ENCODE data around the gene CREB3L2.

CREB3L2 gene

GRCh38 chr7:137873524-137873923, 128.4 kb downstream of the CREB3L2 start (continued):
- no peak for TF ChIP-seq ZBTB10 (tag by site-specific recombination; IDR thresholded peaks at IDR 0.05)
- TF ChIP-seq TRIM28 (IDR thresholded peaks at IDR 0.05; ENCODE audit: borderline replicate concordance, low read length) = no peak
- no peak for TF ChIP-seq ZNF518A (tag by site-specific recombination; conservative IDR thresholded peaks at IDR 0.05; ENCODE audit: low read depth)
- no peak for TF ChIP-seq ZNF416 (tag by site-specific recombination; IDR thresholded peaks at IDR 0.05)
- TF ChIP-seq ZNF473 (tag by site-specific recombination; IDR thresholded peaks at IDR 0.05) = no peak
- TF ChIP-seq ZBTB21 (tag by site-specific recombination; IDR thresholded peaks at IDR 0.05) = no peak

GRCh38 chr7:137871170-137871915, 130.5 kb downstream of the CREB3L2 start:
- TF ChIP-seq ZBTB17 (tag by site-specific recombination; IDR thresholded peaks at IDR 0.05) = peak; percentile 81
- no peak for TF ChIP-seq ZNF580 (tag by site-specific recombination; IDR thresholded peaks at IDR 0.05)
- no peak for TF ChIP-seq ZBTB11 (tag by site-specific recombination; conservative IDR thresholded peaks at IDR 0.05; ENCODE audit: low read depth)
- no peak for TF ChIP-seq ZNF138 (tag by site-specific recombination; IDR thresholded peaks at IDR 0.05; ENCODE audit: borderline replicate concordance)
- no peak for TF ChIP-seq IKZF3 (tag by site-specific recombination; IDR thresholded peaks at IDR 0.05)
- ChIA-PET POLR2A (no interaction called here), CTCF (no interaction called here)
- H3K27ac ChIP-seq (ENCODE audit: extremely low read depth, low read depth, low read length) = no peak overlapping the region
- no peaks in the 10 kb centered on the region for H3K4me1 ChIP-seq (ENCODE audit: control insufficient read depth, insufficient read depth, low read length)
- no peaks in the 10 kb centered on the region for H3K9me3 ChIP-seq (ENCODE audit: control insufficient read depth, insufficient read depth, low read depth, low read length)
- H3K4me3 ChIP-seq (ENCODE audit: low read depth, low read length) = no peak overlapping the region
- H3K36me3 ChIP-seq (ENCODE audit: control insufficient read depth in 2 of 2, insufficient read depth in 1 of 2, low read length in 2 of 2) = peaks cover 0 to 17% of the 10 kb centered on the region in 2 experiments; a peak in 1 of 3 replicates
